NCI-H526 (cell line): ENCODE results near the gene SYTL3.
"Not testable (repeated sequence)": the region's sequence is repeated elsewhere in the genome, so short reads cannot be mapped to it uniquely, and the experiment has no call there.

ENCODE experiments used
- DNase-seq, 2 experiments: peaks; one replicate each; lab custom pipeline; 2025; lab: John Stamatoyannopoulos, UW

Gene SYTL3

DNA sequence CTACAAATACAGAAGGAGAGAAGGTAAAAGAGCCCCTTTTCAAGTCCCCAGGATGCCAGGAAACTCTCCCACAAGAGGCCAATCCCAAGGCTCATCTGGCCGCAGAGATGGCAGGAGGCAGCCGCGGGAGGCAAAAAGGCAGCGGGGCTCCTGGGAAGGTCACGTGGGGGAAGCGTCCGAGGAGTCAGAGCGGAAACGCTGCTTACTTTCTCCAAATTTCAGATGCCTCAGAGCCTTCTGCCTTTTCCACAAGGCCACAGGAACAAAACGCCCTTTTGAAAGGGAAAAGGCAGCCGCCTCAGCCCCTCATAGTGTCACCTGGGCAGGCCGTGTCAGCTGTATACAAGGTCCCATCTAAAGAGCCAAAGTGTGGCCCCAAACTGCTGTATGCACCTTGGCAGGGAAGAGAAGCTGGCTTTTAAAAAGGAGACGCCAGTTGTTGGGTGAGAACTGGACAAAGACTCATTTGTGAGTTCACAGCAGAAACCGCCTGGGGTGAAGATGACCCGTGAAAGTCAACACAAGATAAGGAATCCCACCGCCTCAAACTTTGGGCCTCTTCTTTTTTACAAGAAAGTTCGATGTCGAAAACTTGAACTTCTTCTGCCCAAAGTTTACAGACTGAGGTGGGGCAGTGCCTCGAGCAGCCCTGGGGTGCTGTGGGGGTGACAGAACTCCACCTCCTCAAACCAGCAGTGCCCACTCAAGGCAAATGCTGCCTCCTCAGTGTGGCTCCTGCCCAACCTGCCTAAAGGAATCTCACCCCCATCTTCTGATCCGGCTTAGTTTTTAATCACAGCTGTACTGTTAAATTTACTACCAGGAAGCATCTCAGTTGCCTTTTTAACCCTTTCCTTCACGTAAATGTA, 124.0 kb downstream of the SYTL3 start:
- no peak for DNase-seq

DNA sequence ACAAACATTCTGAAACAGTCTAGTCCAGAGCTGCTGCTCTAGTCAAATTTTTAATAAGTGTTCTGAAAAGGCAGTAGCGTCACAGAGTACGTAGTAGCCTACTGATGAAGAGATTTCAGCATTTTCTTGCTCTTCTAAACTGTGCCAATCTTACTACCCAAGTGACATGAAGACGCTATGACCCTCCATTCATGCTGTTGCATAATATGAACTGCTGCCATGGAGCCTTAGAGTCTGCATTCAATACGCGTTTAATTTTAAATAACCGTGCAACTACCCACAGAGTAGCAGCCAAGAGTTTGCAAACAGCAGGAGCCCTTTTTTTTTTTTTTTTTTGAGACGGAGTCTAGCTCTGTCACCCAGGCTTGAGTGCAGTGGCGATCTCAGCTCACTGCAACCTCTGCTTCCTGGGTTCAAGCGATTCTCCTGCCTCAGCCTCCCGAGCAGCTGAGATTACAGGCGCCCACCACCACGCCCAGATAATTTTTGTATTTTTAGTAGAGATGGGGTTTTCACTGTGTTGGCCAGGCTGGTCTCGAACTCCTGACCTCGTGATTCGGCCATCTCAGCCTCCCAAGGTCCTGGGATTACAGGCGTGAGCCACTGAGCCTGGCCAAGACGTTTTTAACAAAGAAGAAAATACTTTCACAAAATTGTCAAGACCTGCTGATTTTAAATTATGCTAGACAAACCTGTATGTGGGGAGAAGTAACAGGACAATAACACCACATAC, 125.0 kb downstream of the SYTL3 start:
- no peak for DNase-seq

DNA sequence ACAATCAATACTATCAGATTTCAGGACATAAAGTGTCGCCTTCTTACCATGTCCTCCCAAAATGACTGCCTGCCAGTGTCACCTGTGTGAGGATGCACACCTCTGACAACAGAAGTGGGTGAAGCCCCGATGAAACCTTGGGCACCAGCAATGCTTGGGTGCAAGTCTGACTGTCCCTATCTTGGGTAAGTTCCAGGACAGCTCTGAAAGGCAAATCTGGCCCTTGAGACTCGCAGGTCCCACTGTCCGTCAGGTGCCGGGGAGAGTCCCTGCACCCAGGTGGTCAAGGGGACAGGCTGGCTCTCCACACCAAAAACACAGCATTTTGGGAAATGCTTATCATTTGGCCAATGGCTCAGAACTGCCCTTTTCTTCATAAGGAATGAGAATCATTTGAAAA, 126.0 kb downstream of the SYTL3 start:
- DNase-seq: no peak

DNA sequence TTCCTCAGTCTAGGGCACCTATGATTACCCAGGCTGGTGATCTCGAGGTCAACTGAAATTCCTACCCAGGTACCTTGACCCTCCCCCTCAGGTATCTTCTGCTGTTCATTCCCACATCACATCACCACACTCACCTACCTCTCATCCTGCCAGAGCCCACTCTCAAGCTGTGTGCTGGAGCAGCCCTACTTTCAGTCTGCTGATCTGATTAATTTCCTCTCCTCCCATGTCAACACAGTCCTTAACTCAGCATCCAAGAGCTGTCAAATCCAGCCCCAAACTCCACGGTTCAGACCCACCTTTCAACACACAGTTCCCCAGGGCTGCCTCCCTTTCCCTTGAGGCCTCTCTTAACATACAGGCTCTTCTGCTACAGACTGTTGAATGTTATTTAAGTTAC, 126.9 kb downstream of the SYTL3 start:
- DNase-seq: no peak

DNA sequence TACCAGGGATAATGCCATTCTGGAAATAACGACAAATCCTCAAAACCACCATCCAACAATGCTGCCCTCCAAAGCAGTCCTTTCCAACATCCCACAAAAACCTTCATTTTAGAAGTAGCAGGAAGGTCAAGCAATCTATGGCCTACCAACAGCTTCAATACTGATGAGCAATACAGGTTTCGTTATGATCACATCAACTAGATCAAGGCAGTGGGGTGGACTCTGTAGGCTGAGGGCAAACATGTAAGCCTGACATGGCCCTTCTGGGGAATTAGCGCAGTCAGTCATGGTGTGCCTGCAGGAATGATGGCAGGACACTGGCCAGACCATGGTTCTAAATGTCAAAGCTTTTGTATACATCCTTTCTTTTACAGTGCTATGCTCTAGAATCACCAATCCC, 127.7 kb downstream of the SYTL3 start:
- no peak for DNase-seq

DNA sequence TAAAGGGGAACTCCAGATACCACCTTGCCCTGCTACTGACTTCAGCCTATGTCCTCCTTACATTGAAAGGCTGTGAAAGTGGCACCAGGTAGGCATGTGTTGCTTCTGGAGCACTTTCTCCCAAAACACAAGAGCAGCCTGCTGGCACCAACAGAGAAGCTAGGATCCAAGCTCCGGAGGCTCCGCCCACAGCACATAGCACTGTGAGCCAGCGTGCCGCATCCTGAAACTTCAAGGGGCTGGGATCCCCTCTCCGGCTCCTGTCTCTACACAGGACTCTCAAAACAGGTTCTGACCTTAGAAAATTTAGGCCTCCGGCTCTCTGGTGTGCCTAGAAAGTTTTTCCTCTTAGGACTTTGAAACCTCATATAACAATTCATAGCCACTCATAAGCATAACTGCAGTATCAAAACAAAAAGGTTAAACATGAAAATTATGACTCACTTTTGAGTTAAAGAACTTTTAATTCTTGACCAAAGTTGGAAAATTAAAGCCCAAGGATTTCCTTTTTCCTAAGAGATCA, 128.2 kb downstream of the SYTL3 start:
- no peak for DNase-seq

DNA sequence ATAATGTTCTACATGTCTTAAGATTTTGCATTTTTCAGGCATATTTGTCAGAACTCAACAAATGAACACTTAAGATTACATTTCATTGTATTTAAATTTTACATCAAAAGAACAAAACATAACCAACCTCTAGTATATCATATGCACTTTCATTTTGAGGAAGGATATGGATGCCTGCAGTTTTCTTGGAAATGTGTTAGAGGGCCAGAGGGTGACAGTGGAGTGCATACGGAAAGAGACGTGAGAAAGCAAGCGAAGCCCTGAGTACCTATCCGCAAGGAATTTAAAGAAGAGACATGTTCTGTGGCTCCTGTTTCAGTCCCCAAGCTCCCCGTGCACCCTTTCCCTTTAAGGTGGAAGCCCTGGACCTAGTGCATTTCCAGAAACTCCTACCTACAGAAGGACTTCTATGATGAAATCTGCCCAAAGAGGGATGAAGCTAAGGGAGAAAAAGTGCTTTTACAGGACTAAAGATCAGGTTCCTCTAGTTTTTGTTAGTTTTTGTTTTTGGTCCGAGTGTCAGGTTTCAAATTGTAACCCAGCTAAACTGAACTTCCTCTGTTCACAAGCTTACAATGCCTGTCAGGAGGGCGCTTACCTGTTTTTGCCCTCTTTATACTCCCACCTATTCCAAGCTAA, 130.5 kb downstream of the SYTL3 start:
- no peak for DNase-seq

DNA sequence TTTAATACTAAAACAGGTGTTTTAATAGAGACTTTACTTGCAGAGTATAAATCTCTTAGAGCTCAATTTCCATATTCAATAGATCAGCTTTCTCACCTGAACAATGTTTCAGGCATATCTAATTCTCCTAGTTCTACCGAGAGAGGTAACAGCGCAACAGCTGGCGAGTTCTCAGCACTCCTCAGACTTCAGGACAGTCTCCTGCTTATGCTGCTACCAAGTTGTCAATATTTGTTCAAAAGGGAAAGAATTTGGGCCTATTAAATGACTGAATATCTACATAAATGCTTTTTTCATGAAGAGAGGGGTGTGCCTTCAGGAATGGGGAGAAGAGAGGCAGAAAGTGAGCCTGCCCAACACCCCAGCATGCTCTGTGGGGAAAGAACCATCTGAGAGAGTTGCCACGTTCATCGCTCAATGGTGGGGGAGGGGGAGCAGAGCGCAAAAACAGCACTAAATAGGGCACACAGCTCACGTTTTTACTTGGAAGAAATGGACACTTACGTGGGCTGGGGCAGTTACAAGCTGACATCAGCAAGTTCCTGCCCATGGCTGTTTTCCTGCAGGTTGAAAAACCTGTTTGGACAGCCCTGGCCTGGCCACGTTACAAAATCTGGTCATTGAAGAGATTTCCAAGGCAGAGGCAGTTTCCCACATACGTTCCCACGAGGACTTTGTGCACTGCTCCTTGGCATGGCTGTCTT, 131.3 kb downstream of the SYTL3 start:
- no peak for DNase-seq

DNA sequence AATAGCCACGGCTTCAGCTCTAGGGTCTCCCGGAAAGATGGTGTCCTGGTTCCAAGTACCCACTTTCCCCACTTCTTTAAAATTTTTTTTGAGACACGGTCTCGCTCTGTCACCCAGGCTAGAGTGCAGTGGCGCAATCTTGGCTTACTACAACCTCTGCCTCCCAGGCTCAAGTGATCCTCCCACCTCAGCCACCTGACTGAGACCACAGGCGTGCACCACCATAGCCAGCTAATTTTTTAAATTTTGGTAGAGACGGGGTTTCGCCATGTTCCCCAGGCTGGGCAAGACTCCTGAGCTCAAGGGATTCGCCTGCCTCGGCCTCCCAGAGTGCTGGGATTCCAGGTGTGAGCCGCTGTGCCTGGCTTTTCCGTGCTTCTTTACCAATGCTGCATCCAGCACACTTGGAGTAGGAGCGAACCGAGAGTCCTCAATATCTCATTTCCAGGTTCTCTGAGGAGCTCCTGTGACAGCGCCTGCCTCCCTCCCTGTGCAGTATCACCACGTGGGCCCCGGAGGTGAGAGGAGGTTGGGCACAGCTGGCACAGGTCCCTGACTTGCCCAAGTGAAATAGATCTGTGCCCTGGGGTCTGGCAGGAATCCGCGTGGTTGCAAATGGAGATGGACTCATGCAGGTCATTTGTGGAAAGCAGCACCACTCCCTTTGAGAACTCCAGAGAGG, 132.0 kb downstream of the SYTL3 start:
- DNase-seq: no peak

DNA sequence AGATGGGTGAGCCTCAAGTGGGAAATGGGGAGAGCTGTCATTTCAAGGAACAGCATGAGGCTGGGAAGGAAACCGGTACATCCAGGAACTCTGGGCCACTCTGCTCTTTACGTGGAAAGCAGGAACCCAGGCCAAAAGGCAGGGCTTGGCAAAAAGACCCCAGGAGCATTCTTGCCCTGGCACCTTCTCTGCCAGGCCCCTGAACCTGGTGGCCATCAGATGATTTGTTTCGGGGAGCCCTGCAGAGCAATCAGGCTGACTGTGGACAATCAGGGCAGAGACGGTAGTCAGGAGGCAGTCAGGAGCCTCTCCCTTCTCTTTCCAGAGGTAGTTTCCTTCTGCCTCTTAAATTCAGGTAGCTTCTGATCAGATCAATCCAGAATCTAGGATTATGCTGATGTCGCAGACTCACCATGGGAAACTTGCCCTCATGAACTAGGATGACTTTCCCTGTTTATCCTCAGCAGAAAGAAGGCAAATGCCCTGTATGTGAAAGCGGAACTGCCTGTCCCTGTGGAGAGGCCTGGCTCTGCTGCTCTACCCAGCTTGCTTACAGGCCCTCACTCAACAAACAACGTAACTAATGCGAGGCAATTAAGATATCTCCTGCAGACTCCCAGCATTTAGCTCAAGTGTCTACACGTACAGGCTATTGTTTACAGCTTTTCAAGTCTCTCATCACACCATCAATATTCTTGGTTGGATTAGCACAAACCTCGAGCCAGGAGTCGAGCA, 132.7 kb downstream of the SYTL3 start:
- DNase-seq: no peak

DNA sequence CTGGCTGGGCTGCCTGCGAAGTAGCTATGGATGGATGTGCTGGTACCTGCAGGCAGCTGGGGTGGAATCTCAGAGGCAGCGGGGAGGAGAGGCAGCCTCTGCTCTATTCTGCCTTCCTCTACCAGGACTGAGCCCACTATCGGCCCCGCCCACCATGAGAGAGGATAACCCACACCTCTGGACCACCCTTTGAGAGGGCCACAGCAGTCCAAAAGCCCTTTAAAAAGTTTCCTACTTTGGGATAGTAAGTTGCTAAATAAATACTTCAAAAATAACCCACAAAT, 133.3 kb downstream of the SYTL3 start:
- no peak for DNase-seq

DNA sequence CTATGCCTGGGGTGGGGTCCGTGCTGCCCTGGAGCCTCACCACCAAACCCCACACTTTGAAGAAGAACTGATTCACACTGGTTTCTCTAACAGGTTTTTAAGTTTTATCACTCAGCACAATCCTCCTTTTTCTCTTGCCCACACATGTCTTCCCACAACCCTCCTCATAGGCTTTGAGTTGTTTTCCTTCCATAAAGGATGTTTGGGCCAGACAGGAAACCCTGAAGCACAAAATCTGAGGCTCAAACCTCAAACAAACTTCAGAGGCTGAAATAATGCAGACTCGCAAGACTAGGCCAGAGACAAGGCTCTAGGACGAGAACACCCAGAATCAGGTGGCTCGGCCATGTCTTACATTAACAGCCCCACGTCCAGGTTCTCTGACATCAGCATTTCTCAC, 134.0 kb downstream of the SYTL3 start:
- DNase-seq: no peak

DNA sequence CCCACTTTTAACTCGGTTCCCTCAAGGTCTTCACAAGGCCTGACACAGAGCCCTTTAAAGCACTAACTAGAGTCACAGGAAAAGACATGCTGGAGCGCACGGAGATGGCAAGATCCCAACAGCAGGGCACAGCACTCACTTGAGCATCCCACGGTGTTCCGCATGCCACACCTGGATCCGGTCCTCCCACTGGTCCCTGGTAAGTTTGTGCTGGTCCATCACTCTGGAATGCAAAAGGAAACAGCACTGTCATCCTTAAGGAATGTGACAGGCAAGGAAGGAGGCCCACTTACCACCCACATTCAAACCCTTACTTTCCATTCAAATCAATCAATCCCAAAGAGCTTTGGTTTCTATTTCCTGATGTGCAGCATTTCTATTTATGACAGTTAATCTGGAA, 134.7 kb downstream of the SYTL3 start:
- DNase-seq: no peak

DNA sequence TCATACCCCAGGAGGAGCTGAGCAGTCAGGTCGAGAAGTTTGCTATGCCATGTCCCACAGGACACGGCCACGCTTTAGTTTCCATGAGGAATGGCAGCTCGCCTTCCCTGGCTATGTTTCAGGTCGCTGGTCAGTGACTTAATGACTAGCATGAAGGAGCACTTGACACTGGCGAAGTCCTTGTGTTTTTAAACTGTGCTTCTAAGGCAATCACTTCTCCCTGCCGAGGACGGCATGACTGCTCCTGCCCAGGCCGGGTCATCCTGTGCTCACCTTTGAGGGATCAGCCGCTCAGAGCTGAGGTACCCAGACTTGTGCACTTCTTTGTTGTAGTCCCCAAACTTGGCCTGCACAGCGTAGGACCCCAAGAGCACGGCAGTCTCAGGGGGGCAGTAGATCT, 135.2 kb downstream of the SYTL3 start:
- no peak for DNase-seq

DNA sequence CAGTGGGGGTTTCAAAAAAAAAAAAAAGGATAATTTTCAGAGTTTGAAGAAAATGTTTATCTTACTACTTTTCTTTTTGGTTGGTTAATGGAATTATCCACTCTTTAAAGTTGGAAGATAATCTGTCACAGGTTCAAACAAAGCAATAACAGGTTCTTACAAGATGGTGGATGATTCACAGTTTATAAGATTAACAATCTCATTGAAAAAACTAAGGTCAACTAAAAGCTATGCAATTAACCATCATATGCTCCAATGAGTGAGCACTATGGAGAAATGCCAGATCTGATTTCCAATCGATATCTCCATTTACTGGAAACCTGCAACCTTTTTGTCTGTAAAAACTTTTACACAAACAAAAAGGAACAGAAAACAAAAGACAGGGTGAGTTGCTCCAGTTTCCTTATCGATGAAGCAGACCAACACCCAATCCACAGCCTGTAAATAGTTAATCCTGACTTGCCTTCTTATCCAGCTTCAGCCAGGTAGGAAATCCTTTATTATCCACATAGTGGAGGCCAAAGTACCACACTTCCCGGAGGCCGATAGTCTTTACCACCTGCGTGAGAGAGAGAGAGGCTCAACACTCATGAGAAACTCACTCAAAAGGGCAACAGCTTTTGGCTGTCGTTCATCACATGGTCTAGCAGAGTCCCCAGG, 136.9 kb downstream of the SYTL3 start:
- DNase-seq: no peak

DNA sequence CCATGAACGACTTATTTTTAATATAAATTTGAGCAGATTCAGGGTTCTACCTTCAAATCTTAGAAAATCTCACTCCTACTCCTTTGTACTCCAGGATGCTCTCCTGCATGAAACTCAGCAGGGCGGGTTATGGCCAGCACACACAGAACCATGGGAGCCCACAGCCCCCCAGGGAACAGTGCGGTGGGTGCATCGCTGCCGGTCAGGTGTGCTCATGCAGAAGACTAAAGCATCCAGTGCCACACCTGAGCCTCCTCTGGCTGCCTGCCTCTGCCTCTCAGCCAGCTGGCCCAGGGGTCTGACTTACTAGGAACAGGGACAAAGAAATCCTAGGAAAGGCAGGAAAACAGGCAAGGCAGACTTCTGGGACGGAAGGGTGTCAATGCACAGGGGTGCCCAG, 137.5 kb downstream of the SYTL3 start:
- no peak for DNase-seq

DNA sequence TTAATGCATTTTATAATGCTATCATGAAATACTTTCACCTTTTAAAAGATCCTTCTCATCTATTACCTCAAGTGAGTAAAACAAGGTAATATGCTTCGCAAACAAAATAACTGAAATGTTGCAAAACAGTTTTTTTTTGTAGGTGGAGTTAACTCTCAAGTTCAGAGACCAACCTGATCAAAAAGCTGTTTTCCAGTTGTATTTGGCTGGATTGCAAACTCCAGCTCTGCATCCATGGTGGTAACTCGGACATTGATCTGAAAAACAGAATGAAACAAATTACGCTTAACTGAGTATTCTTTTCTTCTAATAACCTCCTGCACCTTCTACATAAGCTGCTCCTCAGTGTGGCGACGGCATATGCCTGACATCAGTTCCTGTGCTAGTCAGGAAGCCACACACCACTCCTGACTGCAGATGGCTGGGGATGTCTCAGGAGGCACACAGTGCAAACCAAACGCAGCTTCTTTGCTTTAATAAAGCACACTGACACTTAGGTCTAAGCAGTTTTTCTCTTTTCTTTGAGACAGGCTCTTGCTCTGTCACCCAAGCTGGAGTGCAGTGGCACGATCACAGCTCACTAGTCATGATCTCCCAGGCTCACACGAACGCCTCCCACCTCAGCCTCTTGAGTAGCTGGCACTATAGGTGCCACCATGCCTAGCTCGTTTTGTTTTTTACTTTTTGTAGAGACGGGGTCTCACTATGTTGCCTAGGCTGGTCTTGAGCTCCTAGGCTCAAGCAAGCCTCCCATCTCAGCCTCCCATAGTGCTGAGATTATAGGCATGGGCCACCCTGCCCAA, 139.5 kb downstream of the SYTL3 start:
- no peak for DNase-seq

DNA sequence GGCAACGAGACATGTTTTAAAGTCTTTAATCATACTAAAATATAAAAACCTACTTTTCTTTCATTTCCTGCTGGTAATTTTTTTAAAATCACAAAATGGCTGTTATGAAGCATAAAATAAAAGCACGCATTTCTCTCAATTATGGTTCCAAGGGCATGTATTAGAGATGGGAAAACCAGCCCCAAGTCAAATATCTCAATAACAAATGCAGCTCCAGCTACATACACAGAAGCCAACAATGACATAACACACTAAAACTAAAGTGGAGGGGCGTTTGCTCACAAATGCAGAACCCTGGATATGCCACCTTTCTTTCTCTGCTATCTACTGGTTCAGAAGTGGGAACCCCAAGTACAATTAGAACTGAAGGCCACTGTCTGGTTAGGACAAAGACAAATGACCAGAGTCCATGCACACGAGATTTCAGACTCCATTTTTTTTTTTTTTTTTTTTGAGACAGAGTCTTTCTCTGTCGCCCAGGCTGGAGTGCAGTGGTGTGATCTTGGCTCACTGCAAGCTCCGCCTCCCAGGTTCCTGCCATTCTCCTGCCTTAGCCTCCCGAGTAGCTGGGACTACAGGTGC, 141.5 kb downstream of the SYTL3 start:
- no peak for DNase-seq

DNA sequence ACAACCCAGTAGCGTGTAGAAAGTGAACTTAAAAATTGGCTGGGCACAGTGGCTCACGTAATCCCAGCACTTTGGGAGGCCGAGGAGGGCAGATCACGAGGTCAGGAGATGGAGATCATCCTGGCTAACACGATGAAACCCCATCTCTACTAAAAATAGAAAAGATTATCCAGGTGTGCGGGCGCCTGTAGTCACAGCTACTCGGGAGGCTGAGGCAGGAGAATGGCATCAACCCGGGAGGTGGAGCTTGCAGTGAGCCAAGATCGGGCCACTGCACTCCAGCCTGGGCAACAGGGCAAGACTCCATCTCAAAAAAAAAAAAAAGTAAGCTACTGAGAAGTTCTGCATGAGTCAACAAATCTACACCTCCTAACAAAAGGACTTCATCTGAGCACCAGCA, 142.7 kb downstream of the SYTL3 start:
- DNase-seq: not testable (repeated sequence)
